Stimulated activated CD4-positive, alpha-beta T cell treated with anti-CD3 and anti-CD28 coated beads, Interleukin-2, amount 100 ng/mL, for 4 hours (primary cell): ENCODE data around the gene USP35.
"Not testable (repeated sequence)": the region's sequence is repeated elsewhere in the genome, so short reads cannot be mapped to it uniquely, and the experiment has no call there.

ENCODE experiments used
- DNase-seq: peaks from one replicate; pipeline ENCODE4 v3.0.0-alpha.2; 2020; ENCODE audit warnings: low read depth

The USP35 gene

DNA sequence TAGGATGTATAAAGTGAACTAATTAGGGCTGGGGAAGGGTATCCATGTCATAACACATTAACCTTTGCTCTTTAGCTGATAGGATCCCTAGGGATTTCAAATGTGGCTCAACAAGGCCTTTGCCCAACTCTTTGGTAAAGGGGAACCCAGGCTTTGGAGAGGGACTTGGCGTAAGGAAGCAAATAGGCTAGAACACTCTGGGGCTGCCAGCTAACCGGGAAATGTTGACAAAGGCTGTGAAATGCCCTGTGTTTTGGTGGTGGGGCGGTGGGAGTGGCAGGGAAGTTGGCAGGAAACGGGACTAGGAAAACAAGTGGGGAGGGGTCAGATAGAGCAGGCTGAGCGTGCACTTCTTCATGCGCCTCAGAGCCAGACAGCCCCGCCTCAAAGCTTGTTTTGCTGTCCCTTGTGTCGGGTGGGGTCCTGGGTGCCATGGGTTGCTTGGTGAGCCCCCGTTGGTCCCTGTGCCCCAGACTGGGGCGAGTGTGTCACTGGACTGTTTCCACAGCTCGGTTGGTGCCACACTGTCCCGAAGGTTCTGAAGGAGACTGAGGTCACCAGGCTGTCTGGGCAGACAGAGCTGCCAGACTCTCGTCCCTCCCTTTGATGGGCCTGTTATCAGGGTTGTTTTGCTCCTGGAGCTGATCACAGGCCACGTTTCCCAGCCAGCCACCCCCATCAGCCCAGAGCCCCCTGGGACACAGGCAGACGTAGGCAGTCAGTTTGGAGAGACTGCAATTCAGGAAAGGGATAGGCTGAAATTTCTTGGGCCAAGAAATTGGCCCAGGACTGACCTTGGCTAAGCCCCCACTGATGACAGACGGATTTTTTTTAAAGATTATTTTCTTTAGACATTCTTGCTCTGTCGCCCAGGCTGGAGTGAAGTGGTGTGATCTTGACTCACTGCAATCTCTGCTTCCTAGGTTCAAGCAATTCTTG is 19.9 kb upstream of the USP35 start:
- no peak for DNase-seq

- no peak for DNase-seq
Measured at GRCh38 chr11:78170413-78170812, 18.3 kb upstream of the USP35 start.

- no peak for DNase-seq
Measured at GRCh38 chr11:78170874-78171549, 17.7 kb upstream of the USP35 start.

GRCh38 chr11:78171951-78172350 is 16.8 kb upstream of the USP35 start:
- DNase-seq = no peak

DNA sequence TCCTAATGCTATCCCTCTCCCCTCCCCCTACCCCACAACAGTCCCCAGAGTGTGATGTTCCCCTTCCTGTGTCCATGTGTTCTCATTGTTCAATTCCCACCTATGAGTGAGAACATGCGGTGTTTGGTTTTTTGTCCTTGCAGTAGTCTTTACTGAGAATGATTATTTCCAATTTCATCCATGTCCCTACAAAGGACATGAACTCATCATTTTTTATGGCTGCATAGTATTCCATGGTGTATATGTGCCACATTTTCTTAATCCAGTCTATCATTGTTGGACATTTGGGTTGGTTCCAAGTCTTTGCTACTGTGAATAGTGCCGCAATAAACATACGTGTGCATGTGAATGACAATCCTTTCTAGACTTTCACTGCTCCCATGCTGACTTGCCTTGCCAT is 12.9 kb upstream of the USP35 start:
- not testable (repeated sequence) for DNase-seq

- no peak for DNase-seq
Measured at GRCh38 chr11:78176605-78177141, 12.0 kb upstream of the USP35 start.

DNA sequence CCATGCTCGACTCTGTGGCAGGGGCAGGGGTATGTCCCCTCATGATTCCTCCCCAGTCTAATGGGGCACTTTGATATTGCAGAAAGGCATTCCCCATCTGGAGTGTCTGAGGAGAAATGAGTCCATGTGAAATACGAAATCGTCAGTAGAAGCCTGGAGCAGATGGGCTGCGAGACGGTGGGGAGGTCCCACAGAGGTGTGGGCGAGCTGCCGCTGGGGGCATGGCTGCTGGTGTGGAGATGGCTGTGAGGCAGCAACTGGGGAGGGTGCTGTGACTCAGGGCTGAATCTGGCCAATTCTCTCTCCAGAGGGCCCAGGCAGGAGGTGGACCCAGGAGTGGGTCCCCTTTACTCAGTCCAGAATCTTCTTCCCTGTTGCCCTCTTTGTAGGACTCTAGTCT is 11.5 kb upstream of the USP35 start:
- no peak for DNase-seq

DNA sequence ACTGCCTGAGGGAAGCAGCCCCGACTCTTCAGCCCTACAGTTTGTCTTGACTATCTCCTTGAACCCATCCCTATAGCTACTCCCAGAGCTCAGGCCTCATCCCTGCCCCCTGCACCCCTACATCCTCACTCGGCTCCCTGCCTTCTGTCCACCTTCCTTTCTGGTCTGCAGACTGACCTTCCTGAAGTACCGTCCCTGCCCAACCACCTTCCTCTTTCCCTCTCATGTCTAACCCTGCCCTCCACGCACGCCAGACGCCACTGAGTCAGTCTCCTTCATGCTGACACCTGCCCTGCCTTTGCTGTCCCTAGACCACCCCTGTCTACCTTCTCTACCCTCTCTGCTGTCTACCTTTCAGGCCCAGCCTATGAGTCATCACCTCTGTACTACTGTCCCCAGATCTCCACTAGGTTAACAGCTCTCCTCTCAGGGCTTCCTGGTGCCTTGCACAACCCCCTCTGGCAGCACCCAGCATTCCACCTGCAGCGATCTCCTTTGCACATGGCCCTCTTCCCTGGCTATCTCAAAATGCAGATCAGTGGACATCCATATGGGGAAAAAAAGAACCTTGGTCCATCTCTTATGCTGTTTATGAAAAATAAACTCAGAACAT is 9.2 kb upstream of the USP35 start:
- DNase-seq = no peak

DNA sequence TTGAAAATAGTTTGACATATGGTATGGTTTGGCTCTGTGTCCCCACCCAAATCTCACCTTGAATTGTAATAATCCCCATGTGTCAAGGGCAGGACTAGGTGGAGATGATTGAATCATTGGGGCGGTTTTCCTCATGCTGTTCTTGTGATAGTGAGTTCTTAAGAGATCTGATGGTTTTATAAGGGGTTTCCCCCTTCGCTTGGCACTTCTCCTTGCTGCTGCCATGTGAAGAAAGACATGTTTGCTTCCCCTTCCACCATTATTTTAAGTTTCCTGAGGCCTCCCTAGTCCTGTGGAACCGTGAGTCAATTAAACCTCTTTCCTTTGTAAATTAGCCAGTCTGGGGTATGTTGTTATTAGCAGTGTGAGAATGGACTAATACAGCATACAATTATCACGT is 8.0 kb upstream of the USP35 start:
- DNase-seq = no peak

GRCh38 chr11:78181185-78181584 is 7.5 kb upstream of the USP35 start:
- DNase-seq = no peak

DNA sequence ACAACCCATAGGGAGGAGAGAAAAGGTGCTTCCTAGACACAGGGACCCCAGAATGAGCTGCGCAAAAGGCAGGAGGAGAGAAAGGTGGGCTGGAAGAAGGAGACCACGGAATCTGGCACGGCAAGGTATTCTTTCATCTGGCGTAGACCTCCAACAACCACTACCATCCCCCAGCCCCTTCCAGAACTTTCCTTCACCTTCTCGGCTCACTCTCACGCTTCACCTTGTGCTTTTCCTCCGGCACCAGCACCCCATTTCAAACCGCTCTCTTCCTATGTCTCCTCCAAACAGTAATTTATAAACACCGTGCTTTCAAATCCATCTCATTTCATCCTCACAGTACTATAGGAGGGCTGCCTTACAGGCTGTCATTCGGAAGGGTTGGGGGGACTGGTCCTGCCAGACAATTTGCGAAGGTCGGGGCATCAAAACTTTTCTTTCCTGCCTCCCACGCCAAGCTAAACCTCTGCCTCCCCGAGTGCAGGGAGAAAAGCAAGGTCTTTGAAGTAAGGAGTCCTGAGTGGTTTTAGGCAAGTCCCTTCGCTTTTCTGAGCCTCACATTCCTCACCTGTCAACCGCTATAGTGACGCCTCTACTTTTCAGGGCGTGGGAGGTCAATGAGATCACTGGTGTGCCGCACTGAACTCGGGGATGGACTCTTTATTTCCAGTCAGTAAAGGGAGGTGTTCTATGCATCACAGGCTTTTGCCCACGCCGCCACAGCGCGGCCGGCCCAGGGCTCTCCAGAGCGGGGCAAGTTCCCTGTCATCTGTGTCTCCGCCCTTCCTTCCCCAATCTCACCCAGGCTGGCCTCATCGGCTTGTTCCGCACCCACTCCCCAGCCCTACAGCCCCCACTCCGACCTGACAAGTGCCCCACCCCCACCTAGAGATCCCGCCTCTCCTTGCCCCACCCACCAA is 1.1 kb upstream of the USP35 start:
- DNase-seq = peak; percentile 84

- DNase-seq = no peak
Measured at GRCh38 chr11:78189174-78189724, 530 bp downstream of the USP35 start.

- no peak for DNase-seq
Measured at GRCh38 chr11:78189851-78190250, 1.1 kb downstream of the USP35 start.

DNA sequence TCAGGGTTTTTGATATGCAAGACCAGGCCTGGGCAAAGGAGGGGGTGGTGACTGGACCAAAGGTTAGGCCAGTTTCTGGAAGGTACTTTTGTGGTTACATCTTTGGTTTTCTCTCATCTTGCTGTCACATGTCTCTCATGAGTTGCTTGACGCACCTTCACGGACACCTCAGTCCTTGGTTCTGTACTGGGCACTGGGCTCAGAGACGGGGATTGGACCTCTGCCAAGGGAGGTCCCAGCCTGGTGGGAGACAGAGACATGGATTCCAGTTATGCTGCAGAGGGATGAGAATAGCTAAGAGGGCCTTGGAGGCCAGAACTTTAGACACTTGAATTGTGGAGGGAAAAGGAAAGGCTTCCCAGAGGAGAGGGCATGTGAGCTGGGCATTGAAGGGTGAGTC is 1.7 kb downstream of the USP35 start:
- no peak for DNase-seq

DNA sequence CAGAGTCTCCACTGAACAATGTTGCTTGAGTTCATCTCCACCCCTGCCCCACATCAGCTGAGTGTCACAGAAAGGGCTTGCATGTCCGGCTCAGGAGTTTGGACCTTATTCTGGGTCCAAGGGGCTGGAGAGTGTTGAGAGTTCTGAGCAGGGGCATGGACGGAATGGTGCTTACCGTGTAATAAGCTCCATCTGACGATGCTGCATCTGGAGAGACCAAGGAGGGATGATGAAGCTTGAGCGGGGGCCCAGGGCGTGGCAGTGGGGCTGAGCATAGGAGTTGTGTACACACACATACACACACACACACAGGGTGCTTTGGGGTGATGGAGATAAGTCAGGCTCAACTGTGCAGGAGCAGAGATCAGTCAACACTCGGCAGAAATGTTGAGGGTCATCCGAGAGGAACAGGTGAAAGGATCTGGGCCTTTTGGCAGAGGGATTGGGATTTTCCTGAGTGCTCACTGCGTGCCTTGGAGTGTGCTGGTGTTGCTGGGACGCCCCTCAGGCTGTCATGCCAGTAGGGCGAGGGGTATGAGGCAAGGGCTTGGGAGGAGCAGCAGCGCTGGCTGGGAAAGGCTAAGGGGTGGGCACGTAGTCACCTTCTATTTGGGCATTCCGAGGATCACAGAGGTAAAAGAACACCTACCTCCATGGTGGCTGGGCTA is 2.3 kb downstream of the USP35 start:
- DNase-seq = no peak

GRCh38 chr11:78192223-78192719 is 3.6 kb downstream of the USP35 start:
- DNase-seq = no peak

DNA sequence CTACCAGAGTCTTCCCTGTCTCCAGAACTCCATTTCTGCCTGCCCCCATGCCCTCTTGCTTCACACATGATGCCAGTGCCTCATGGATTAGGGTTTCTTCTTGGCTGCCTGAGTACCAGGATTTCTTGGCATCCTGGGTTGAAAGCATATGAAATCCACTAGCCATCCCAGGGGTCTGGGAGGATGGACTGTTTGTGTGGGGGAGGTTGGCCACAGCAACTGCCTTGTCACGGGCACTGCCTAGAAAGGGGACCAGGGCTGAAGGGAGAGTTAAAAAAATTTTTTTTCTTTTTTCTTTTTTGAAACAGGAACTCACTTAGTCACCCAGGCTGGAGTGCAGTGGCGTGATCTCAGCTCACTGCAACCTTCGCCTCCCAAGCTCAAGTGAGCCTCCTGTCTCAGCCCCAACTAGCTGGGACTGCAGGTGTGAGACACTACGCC is 4.2 kb downstream of the USP35 start:
- no peak for DNase-seq

GRCh38 chr11:78193806-78194205 is 5.1 kb downstream of the USP35 start:
- no peak for DNase-seq

GRCh38 chr11:78194490-78194889 is 5.8 kb downstream of the USP35 start:
- DNase-seq = no peak

DNA sequence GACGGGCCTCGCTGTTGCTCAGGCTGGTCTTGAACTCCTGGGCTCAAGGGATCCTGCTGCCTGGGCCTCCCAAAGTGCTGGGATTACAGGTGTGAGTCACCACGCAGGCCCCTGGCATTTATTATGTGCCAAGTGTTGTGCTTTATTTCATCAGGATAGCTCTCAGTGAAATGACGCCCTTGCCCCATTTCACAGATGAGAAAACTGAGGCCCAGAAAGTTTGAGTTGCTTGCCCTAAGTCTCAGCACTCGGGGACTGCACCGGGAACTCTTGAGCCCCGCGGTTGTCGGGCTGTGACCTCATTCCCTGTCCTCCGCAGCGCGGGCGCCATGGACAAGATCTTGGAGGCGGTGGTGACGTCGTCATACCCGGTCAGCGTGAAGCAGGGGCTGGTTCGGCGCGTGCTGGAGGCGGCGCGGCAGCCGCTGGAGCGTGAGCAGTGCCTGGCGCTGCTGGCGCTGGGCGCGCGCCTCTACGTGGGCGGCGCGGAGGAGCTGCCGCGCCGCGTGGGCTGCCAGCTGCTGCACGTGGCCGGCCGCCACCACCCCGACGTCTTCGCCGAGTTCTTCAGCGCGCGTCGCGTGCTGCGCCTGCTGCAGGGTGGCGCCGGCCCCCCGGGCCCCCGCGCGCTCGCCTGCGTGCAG is 7.3 kb downstream of the USP35 start:
- DNase-seq = no peak
